Astrocyte of the spinal cord (primary cell): ENCODE data around the gene DIP2C.

Source experiments
- DNase-seq: peaks from one replicate; pipeline ENCODE4 v3.0.0; 2011; ENCODE audit warnings: low read depth, low spot score
- H3K4me3 ChIP-seq: 2 replicates; pipeline ENCODE4 v1.5.1; 2011; ENCODE audit warnings: low read depth, mild to moderate bottlenecking, low read length, moderate library complexity
- in situ Hi-C: cut with HindIII; loops from 2 replicates; pipeline ENCODE4 v1.10.0; 2017; ENCODE audit warnings: low sequenced_read_pairs
- TF ChIP-seq, protein P1 (sequence below): IDR thresholded peaks from 2 replicates; pipeline ENCODE4 v1.5.1; 2012; ENCODE audit warnings: low read depth, mild to moderate bottlenecking, low read length, inconsistent platforms

The DIP2C gene

DNA sequence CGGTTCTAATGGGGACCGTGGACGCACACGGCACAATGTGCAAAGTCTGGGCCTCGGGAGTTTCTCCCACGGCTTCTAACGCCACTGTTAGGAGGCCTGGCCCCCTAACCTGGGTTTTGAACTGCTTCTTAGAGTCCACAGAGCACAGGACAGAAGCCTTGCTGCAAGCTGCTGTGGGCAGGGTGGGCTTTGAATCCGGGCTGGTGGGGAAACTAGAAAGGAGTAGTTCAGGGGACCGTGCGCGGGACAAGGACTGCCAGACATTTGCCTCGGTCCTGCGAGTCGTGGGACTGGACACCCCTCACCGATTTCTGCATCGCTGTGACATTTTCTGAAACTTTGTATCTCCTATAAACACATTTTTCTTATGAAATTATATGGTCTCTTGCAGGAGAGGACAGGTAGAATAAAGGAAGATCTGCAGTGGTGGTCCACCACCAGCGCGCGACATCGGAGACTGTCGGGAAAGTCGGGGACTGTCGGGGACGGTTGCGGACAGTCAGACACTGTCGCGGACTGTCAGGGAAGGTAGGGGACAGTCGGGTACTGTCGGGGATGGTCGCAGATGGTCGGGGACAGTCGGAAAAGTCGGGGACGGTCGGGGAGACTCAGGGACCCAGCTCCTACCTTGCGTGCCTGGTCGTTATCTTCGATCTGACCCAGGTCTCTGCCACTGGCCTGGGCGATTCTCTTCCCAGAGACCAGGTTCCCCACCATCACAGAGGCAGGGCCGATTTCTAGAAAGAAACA, 332.1 kb downstream of the DIP2C start:
- TF ChIP-seq, protein P1, sequence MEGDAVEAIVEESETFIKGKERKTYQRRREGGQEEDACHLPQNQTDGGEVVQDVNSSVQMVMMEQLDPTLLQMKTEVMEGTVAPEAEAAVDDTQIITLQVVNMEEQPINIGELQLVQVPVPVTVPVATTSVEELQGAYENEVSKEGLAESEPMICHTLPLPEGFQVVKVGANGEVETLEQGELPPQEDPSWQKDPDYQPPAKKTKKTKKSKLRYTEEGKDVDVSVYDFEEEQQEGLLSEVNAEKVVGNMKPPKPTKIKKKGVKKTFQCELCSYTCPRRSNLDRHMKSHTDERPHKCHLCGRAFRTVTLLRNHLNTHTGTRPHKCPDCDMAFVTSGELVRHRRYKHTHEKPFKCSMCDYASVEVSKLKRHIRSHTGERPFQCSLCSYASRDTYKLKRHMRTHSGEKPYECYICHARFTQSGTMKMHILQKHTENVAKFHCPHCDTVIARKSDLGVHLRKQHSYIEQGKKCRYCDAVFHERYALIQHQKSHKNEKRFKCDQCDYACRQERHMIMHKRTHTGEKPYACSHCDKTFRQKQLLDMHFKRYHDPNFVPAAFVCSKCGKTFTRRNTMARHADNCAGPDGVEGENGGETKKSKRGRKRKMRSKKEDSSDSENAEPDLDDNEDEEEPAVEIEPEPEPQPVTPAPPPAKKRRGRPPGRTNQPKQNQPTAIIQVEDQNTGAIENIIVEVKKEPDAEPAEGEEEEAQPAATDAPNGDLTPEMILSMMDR, result no peak
- in situ Hi-C loops, result no loop called here

GRCh38 chr10:356452-356851, 333.0 kb downstream of the DIP2C start:
- H3K4me3 ChIP-seq, result no peak overlapping the region
- DNase-seq, result no peak
- TF ChIP-seq, protein P1, result no peak
- in situ Hi-C loops, result no loop called here

More for the DNA sequence above, 332.1 kb downstream of the DIP2C start:
- H3K4me3 ChIP-seq, result no peak overlapping the region
- DNase-seq, result no peak

- H3K4me3 ChIP-seq, result no peak overlapping the region
- no peak for DNase-seq
- in situ Hi-C loops, result no loop called here
- TF ChIP-seq, protein P1, result no peak
Observed at GRCh38 chr10:354901-355617, 334.4 kb downstream of the DIP2C start.

DNA sequence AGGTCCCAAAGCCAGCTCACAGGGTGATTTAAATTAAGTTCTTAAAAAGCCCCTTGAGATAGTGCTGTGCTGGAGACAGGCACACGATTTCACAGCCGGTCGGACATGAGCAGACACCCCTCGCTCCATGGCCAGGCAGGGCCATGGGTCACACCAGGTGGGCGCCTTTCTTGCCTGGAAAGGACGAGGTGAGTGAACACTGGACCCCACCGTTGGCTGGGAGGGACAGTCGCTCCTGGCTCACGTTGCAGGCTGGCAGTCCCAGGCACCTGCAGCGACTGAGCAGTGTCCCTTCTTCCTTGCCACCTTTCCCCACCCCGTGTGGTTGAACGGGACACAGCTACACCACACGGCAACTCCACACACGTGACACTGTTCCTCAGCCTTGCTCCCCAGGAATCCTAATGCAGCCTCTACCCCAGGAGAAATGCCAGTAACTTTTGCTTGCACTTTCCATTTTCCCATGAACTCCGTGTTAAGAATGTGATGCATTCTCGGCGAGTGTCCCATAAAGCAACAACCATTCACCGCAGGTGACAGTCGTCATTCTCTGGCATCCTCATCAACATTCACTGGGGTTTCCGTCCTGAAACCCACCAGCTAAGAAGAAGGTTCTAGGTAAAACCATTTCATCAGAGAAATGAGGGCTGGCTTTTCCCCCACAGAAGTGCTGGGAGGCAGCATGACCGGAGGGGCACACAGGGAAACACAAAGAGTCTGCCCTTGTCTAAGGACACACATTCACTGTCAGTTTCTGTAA, 336.8 kb downstream of the DIP2C start:
- DNase-seq, result no peak
- in situ Hi-C loops, result no loop called here
- TF ChIP-seq, protein P1, result no peak
- no peak overlapping the region for H3K4me3 ChIP-seq

GRCh38 chr10:351770-352334, 337.6 kb downstream of the DIP2C start:
- TF ChIP-seq, protein P1, result no peak
- in situ Hi-C loops, result no loop called here
- H3K4me3 ChIP-seq, result no peak overlapping the region
- DNase-seq, result no peak

GRCh38 chr10:350981-351501, 338.4 kb downstream of the DIP2C start:
- DNase-seq, result no peak
- in situ Hi-C loops, result no loop called here
- H3K4me3 ChIP-seq, result no peak overlapping the region
- TF ChIP-seq, protein P1, result no peak
